NB4 (cell line): ENCODE measurements around the gene PPP1R14C.
A peak's percentile ranks its signal among the peaks of the same experiment; 100 is the strongest.
"Not testable (repeated sequence)": the region's sequence is repeated elsewhere in the genome, so short reads cannot be mapped to it uniquely, and the experiment has no call there.

ENCODE experiments used
- DNase-seq: peaks from one replicate; pipeline ENCODE4 v3.0.0; 2010; ENCODE audit warnings: low read depth
- H3K4me3 ChIP-seq: one replicate; pipeline ENCODE4 v1.5.1; 2011; ENCODE audit warnings: mild to moderate bottlenecking, low read depth, low read length, moderate library complexity
- MYC ChIP-seq: IDR thresholded peaks from 2 replicates; pipeline ENCODE4 v1.6.1; 2011; ENCODE audit warnings: low read depth, low read length
- POLR2A ChIP-seq: IDR thresholded peaks from 2 replicates; pipeline ENCODE4 v1.6.1; 2011; ENCODE audit warnings: mild to moderate bottlenecking; ENCODE audit not compliant: insufficient read length; ENCODE audit errors: extremely low read depth
- TF ChIP-seq, protein P1 (sequence below): IDR thresholded peaks from 2 replicates; pipeline ENCODE4 v1.6.1; 2011; ENCODE audit warnings: low read depth, low read length
- TF ChIP-seq, protein P2 (sequence below): IDR thresholded peaks from one replicate; pipeline ENCODE4 v1.5.1; 2012; ENCODE audit warnings: low read depth, low read length

The PPP1R14C gene

DNA sequence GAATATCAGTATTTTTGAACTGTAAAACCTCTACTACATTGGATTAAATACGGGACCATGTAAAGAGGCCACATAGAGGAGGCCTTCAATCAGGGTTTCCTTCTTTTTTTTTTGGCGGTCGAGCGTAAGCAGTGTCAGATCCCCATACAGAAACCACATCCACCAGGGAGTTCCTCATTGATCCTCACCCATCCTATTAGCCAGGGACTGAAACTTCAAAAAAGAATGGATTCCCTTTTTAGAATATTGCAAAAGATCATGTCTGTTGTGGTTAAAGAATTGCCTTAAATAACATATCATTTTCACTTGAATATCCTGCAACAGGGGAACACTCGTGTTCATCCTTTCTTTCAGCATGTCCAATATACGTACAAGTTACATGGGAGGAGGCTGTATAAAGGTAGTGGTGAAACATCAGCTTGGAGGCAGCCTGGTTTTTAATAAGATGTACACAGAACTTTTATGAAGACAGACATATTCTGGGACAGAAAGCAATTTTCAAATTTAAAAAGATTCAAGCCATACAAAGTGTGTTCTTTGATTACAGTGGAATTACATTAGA, 96.1 kb downstream of the PPP1R14C start:
- no peak for TF ChIP-seq MYC
- TF ChIP-seq, protein P1, sequence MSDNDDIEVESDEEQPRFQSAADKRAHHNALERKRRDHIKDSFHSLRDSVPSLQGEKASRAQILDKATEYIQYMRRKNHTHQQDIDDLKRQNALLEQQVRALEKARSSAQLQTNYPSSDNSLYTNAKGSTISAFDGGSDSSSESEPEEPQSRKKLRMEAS, result no peak
- no peak for TF ChIP-seq POLR2A
- TF ChIP-seq, protein P2, sequence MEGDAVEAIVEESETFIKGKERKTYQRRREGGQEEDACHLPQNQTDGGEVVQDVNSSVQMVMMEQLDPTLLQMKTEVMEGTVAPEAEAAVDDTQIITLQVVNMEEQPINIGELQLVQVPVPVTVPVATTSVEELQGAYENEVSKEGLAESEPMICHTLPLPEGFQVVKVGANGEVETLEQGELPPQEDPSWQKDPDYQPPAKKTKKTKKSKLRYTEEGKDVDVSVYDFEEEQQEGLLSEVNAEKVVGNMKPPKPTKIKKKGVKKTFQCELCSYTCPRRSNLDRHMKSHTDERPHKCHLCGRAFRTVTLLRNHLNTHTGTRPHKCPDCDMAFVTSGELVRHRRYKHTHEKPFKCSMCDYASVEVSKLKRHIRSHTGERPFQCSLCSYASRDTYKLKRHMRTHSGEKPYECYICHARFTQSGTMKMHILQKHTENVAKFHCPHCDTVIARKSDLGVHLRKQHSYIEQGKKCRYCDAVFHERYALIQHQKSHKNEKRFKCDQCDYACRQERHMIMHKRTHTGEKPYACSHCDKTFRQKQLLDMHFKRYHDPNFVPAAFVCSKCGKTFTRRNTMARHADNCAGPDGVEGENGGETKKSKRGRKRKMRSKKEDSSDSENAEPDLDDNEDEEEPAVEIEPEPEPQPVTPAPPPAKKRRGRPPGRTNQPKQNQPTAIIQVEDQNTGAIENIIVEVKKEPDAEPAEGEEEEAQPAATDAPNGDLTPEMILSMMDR, result no peak

DNA sequence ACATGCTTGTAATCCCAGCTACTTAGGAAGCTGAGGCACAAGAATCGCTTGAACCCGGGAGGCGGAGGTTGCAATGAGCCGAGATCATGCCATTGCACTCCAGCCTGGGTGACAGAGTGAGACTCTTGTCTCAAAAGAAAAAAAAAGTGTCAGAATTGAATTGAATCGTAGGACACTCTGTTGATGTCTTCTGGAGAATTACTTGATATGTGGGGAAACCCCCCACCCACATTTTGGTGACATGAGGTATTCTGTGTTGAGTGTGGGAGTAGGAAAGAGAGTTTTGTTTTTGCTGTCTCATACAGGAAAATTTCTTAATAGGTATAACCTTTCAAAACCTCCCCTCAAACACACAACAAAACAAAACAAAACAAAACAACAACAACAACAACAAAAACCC, 98.9 kb downstream of the PPP1R14C start:
- DNase-seq, H3K4me3 ChIP-seq: not testable (repeated sequence)

More for the DNA sequence above, 96.1 kb downstream of the PPP1R14C start:
- DNase-seq, result peak; percentile 26
- no peak overlapping the region for H3K4me3 ChIP-seq

DNA sequence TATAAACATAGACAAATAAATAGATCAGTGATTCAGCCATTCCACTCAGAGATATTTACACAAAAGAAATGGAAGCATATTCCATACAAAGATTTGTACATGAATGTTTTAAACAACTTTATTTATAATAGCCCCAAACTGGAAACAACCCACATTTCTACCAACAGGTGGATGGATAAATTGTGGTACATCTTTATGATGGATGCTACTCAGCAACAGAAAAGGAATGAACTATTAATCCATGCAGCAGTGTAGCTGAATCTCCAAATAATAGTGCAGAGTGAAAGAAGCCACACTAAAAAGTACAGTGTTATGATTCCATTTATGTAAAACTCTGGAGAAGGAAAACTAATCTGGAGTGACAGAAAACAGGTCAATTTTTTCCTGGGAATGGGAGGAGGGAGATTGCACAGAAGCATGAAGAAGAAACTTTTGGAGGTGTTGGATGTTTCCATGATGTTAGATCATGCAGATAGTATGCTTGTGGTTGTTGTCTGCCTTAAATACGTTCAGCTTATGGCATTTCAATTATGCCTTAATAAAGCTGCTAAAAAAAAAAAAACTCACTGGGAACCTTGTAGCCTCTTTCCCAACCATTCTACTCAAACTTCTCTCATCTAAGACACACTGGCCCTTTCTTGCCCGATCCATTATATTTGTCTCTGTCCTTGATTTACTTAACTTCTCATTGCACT, 100.9 kb downstream of the PPP1R14C start:
- TF ChIP-seq, protein P2, result no peak
- no peak for TF ChIP-seq POLR2A
- TF ChIP-seq, protein P1, result no peak
- no peak for TF ChIP-seq MYC
- no peak overlapping the region for H3K4me3 ChIP-seq
- no peak for DNase-seq

DNA sequence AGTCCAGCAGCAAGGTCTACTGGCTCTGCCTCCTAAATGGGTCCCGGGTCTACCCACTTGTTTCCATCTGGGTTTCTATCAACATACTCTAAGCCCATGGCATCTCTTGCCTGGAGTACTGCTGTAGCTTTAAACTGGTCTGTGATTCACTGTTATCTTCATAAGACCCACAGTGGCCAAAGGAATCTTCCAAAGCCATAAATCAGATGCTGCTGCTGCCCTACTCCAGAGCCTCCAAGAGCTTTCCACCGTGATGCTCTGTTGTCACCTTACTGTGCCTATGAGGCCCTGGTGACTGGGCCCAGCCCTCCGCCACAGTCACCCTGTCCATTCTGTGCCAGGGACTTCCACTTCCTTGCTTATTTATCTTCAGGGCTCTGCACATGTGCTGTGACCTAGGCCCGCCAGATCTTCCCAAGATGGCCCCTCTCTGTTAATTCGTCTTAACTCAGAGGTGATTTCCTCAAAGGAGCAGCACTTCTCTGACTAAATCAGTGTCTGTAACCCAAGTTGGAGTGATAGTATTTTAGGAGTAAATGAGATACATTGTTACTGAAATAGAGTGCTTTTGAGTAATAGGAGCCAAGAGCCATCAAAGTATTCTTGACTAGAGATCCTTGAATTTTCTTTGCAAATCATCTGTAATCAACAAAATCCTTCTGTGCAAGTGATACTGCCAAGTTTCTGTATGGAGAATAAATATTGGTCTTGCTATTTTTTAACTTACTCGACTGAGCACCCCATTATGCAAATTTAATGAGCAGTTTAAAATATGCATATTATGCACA, 102.5 kb downstream of the PPP1R14C start:
- H3K4me3 ChIP-seq, result no peak overlapping the region
- no peak for TF ChIP-seq POLR2A
- TF ChIP-seq, protein P2, result no peak
- no peak for TF ChIP-seq MYC
- TF ChIP-seq, protein P1, result no peak
- no peak for DNase-seq

DNA sequence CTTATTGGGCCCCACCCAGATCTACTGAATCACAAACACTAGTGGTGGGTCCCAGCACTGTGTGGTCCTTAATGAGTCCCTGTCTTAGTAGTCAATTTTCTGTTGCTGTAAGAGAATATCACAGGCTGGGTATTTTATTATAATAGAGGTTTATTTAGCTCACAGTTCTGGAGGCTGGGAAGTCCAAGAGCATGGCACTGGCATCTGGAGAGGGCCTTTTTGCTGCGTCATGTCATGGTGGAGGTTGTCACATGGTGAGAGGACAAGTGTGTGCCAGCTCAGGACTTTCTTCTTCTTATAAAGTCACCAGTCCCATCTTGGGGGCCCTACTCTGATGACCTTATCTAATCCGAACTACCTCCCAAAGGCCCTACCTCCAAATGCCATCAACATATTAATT, 105.0 kb downstream of the PPP1R14C start:
- TF ChIP-seq MYC, result no peak
- TF ChIP-seq POLR2A, result no peak
- TF ChIP-seq, protein P1, result no peak
- TF ChIP-seq, protein P2, result no peak
- no peak overlapping the region for H3K4me3 ChIP-seq
- DNase-seq, result no peak

DNA sequence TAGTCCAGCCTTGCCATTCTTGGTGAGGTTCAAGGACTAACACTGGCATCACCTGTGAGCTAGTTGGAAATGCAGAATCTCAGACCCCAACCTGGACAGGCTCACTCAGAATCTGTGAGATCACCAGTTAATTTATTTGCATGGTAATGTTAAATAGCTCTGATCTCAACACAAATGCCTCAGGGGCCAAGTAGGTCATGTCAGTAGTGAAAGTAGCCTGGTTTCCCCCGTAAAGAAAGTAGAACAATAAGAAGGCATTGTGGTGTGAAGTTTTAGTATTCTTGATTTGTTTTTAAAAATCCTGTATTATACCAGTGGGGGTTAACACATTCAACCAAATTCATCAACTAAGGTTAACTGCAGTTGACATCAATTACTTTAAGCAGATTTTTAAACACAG, 105.5 kb downstream of the PPP1R14C start:
- no peak for DNase-seq
- TF ChIP-seq POLR2A (no peak), MYC (no peak)
- TF ChIP-seq, protein P2, result no peak
- TF ChIP-seq, protein P1, result no peak
- no peak overlapping the region for H3K4me3 ChIP-seq
